HG02938 (cell line): ENCODE data around the gene EFHD2.
"Not testable (repeated sequence)": the region's sequence is repeated elsewhere in the genome, so short reads cannot be mapped to it uniquely, and the experiment has no call there.

ENCODE experiments used
- ATAC-seq: cut with Tn5 transposase; IDR thresholded peaks from one replicate; pipeline ENCODE4 v1.9.1; 2021; ENCODE audit warnings: mild to moderate bottlenecking, moderate library complexity; ENCODE audit not compliant: unreplicated experiment

The EFHD2 gene

GRCh38 chr1:15410884-15411245 is 1.2 kb downstream of the EFHD2 start:
- ATAC-seq: no peak

- peak; percentile 44 for ATAC-seq
Measured at GRCh38 chr1:15411593-15412137, 2.0 kb downstream of the EFHD2 start.

- ATAC-seq: no peak
Measured at GRCh38 chr1:15412175-15412800, 2.6 kb downstream of the EFHD2 start.

- no peak for ATAC-seq
Measured at GRCh38 chr1:15412843-15413242, 3.2 kb downstream of the EFHD2 start.

- ATAC-seq: no peak
Measured at GRCh38 chr1:15413563-15414444, 4.1 kb downstream of the EFHD2 start.

- no peak for ATAC-seq
Measured at GRCh38 chr1:15414445-15414983, 4.8 kb downstream of the EFHD2 start.

GRCh38 chr1:15417059-15417934 is 7.6 kb downstream of the EFHD2 start:
- no peak for ATAC-seq

- no peak for ATAC-seq
Measured at GRCh38 chr1:15418806-15419515, 9.3 kb downstream of the EFHD2 start.

- ATAC-seq: no peak
Measured at GRCh38 chr1:15420853-15421465, 11.3 kb downstream of the EFHD2 start.

- ATAC-seq: no peak
Measured at GRCh38 chr1:15422871-15423270, 13.2 kb downstream of the EFHD2 start.

GRCh38 chr1:15423355-15424077 is 13.8 kb downstream of the EFHD2 start:
- no peak for ATAC-seq

GRCh38 chr1:15424146-15424667 is 14.5 kb downstream of the EFHD2 start:
- ATAC-seq: no peak

- ATAC-seq: no peak
Measured at GRCh38 chr1:15424981-15425380, 15.3 kb downstream of the EFHD2 start.

GRCh38 chr1:15425521-15425920 is 15.8 kb downstream of the EFHD2 start:
- ATAC-seq: no peak

- ATAC-seq: no peak
Measured at GRCh38 chr1:15425958-15426357, 16.3 kb downstream of the EFHD2 start.

- ATAC-seq: no peak
Measured at GRCh38 chr1:15426492-15427279, 17.0 kb downstream of the EFHD2 start.

GRCh38 chr1:15427280-15427666 is 17.6 kb downstream of the EFHD2 start:
- ATAC-seq: no peak

GRCh38 chr1:15428252-15428651 is 18.6 kb downstream of the EFHD2 start:
- not testable (repeated sequence) for ATAC-seq
